OCI-LY1 (cell line): ENCODE measurements around the gene CSN2.

Experiments used
- H2AFZ ChIP-seq: fragments of 200-600 bp; sonication (generic), shearing (Covaris generic); 2 replicates; pipeline ENCODE4 v1.6.0; 2014; ENCODE audit warnings: antibody characterized with exemption, mild to moderate bottlenecking, low read length
- H3F3A ChIP-seq: fragments of 200-600 bp; sonication (generic), shearing (Covaris generic); 2 replicates; pipeline ENCODE4 v1.6.0; 2014; ENCODE audit warnings: mild to moderate bottlenecking, antibody characterized with exemption, low read length, moderate library complexity; ENCODE audit not compliant: insufficient read depth
- H3K27ac ChIP-seq: fragments of 200-600 bp; sonication (generic); 2 replicates; pipeline ENCODE4 v1.5.1; 2014; ENCODE audit warnings: low read length, mixed run types, mild to moderate bottlenecking, low read depth; ENCODE audit not compliant: poor library complexity, severe bottlenecking
- H3K27me3 ChIP-seq: fragments of 200-600 bp; sonication (generic); 2 replicates; pipeline ENCODE4 v1.6.0; 2014; ENCODE audit warnings: antibody characterized with exemption, mild to moderate bottlenecking, low read length, moderate library complexity; ENCODE audit not compliant: insufficient read depth
- H3K36me3 ChIP-seq: fragments of 200-600 bp; sonication (generic); 2 replicates; pipeline ENCODE4 v1.6.1; 2014; ENCODE audit warnings: mild to moderate bottlenecking, antibody characterized with exemption, low read length, moderate library complexity, mixed read lengths; ENCODE audit not compliant: insufficient read depth
- H3K4me1 ChIP-seq: fragments of 200-600 bp; sonication (generic); 2 replicates; pipeline ENCODE4 v1.5.1; 2014; ENCODE audit warnings: mild to moderate bottlenecking, low read length, moderate library complexity; ENCODE audit not compliant: insufficient read depth, severe bottlenecking
- H3K4me2 ChIP-seq: fragments of 200-600 bp; sonication (generic), shearing (Covaris generic); 2 replicates; pipeline ENCODE4 v1.6.1; 2014; ENCODE audit warnings: low read length
- H3K4me3 ChIP-seq: fragments of 200-600 bp; sonication (generic); 2 replicates; pipeline ENCODE4 v1.5.1; 2014; ENCODE audit warnings: low read length, low read depth, mild to moderate bottlenecking, mixed read lengths; ENCODE audit not compliant: poor library complexity, severe bottlenecking
- H3K79me2 ChIP-seq: fragments of 200-600 bp; shearing (Covaris generic); 2 replicates; pipeline ENCODE4 v1.6.1; 2016; ENCODE audit warnings: mixed run types, low read length, mixed read lengths; ENCODE audit not compliant: insufficient read depth
- H3K9ac ChIP-seq: fragments of 200-600 bp; sonication (generic), shearing (Covaris generic); 2 replicates; pipeline ENCODE4 v1.6.1; 2014; ENCODE audit warnings: mild to moderate bottlenecking, low read length, mixed read lengths
- H3K9me2 ChIP-seq: fragments of 200-600 bp; sonication (generic), shearing (Covaris generic); 2 replicates; pipeline ENCODE4 v1.6.1; 2014; ENCODE audit warnings: low read depth, mild to moderate bottlenecking, low read length, mixed read lengths
- H3K9me3 ChIP-seq: fragments of 200-600 bp; shearing (Covaris generic); 2 replicates; pipeline ENCODE4 v1.6.1; 2014; ENCODE audit warnings: low read length, mixed read lengths
- H4K20me1 ChIP-seq: fragments of 200-600 bp; sonication (generic), shearing (Covaris generic); 2 replicates; pipeline ENCODE4 v1.6.0; 2016; ENCODE audit warnings: mild to moderate bottlenecking, low read length; ENCODE audit not compliant: insufficient read depth
- CTCF ChIP-seq: fragments of 200-600 bp; sonication (generic), shearing (Covaris generic); IDR thresholded peaks from 2 replicates; pipeline ENCODE4 v1.5.1; 2017; ENCODE audit warnings: mild to moderate bottlenecking, antibody characterized with exemption, low read length, moderate library complexity, mixed read lengths
- EZH2 ChIP-seq: fragments of 200-600 bp; sonication (generic), shearing (Covaris generic); IDR thresholded peaks from 2 replicates; pipeline ENCODE4 v1.8.0; 2017; ENCODE audit warnings: borderline replicate concordance, mixed run types, mild to moderate bottlenecking, antibody characterized with exemption, low read length, moderate library complexity, mixed read lengths

Gene CSN2

GRCh38 chr4:69907151-69907550, 58.4 kb downstream of the CSN2 start:
- Histone ChIP-seq H3K36me3 (no peaks in the 10 kb centered on the region), H3K4me2 (no peak overlapping the region), H3K79me2 (no peaks in the 10 kb centered on the region), H3K27me3 (no peaks in the 10 kb centered on the region), H2AFZ (no peak overlapping the region), H3K9me2 (no peaks in the 10 kb centered on the region), H3K9ac (no peak overlapping the region), H3K4me3 (no peak overlapping the region), H3K9me3 (no peaks in the 10 kb centered on the region), H4K20me1 (no peaks in the 10 kb centered on the region), H3K4me1 (no peaks in the 10 kb centered on the region), H3K27ac (no peak overlapping the region), H3F3A (no peaks in the 10 kb centered on the region)
- TF ChIP-seq EZH2 (no peak), CTCF (no peak)
